HT-29 (cell line): Measurements from ENCODE around the gene XXYLT1. TPM values are rescaled to one million over a fixed set of nuclear protein-coding genes. Genes with fewer than 3 reads are reported as not detected.
A peak's percentile ranks its signal among the peaks of the same experiment; 100 is the strongest.
"Not testable (repeated sequence)": the region's sequence is repeated elsewhere in the genome, so short reads cannot be mapped to it uniquely, and the experiment has no call there.

ENCODE experiments used
- DNase-seq: peaks from one replicate; pipeline ENCODE4 v3.0.0-alpha.2; 2015; ENCODE audit warnings: low spot score
- total RNA-seq: library from RNA; depleted of rRNA; stranded (reverse); fragments of >200 nt; shearing (Covaris generic); gene quantifications from 2 replicates; pipeline ENCODE4 v1.2.3, GENCODE V29; 2014

XXYLT1 gene
- total RNA-seq, 1 experiment from 2014 or later = 23.8 TPM

DNA sequence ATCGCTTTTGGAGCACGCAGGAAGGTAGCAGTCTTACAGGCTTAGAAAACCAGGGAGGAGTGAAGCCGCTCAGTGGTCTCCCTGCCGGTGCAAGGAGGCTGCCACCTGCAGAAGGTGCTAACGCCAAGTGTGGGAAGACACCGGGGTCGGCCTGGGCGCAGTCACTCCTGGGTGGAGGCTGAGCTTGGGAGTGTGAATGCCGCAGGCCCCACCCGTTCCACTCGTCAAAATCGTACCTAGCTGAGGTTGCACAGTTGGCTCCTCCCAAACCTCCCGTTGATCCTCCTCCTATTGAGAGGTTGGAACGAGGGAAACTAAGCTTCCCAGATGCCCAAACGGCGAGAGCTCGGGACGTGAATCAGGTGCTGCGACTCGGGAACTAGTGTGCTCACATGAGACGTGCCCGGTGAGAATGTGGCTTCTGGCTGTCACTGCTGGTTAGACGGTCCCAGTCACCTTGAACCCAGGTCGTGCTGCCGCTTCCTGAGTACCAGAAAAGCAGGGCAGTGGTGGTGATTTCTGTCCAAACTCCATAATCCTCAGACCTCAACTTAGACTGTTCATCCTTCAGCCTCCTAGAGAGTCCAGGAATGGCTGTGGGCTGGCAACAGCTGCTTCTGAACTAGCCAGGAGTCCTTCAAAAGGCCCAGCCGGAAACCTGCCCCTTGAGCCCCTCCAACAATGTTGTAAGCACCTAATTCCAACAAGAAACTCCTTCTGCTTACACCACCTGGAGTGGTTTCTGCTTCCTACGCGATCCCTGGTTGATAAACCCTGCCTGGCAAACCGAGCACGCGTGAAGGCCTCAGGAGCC, 156.0 kb downstream of the XXYLT1 start:
- DNase-seq = no peak

DNA sequence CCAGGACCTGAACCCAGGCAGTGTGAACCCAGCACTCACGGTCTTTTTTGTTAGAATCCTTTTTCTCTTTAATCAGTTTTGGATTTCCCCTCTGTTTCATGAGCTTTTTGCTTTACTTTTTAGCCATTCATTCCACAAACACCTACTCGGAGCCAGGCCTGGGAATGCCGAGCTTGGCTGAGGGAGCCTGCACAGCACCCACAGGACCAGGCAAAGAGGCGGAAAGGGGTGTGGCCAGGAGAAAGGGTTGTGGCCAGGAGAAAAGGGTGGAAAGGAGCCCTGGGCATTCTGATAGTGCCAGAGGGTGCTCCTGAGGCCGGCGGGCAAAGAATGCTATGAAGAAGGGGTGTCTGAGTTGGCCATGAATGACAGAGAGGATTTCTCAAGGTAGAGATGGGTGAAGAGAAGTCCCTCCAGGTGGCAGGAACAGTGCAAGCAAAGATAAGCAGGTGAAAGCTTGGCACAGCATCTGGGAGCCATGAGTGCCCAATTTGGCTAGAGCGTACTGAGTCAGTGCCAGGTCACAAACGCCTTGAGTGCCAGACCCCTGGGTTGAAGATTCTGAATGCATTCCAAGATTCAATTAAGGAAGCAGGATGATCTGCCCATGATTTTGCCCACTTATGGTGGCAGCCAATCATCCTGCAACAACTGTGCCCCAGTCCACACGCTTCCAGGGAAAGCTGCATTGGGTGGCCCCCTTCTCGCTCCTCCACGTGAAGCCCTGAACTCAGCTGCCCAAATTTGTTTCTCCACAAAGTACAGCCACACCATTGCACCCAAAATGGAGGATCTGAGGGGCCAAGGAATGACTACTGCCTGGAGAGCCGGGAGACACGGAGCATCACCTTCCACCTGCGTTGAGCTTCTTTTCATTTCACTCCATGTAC, 157.2 kb downstream of the XXYLT1 start:
- no peak for DNase-seq

DNA sequence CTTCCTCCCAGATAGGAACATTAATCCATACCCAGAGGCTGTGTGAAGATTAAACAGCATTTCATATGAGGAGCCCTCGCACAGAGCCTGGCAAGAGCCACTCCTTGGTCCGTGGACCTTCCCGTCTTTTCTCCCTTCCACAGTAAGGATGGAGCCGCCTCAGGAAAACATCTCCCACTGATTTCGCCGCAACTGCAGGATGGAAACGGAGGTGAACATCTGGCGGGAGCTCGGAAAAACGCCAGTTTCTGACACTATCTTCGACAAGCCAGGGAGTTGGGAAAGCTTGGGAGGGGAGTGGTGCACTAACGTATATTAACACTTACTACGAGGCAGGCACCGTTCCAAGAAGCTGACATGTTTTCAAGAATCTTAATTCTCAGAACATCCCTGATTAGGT, 157.9 kb downstream of the XXYLT1 start:
- no peak for DNase-seq

DNA sequence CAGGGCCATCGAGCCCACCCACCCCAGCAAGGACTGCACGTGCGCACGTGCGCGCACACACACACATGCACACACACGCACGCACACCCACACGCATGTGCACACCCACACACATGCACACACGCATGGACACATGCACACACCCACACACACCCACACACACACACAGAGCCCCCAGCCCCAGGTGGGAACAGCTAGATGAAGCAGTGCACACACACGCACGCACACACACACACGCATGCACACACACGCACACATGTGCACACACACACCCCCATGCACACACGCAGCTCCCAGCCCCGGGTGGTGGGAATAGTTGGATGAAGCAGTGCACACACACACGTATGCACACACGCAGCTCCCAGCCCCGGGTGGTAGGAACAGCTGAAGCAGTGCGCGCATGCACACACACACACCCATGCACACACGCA, 158.6 kb downstream of the XXYLT1 start:
- no peak for DNase-seq

DNA sequence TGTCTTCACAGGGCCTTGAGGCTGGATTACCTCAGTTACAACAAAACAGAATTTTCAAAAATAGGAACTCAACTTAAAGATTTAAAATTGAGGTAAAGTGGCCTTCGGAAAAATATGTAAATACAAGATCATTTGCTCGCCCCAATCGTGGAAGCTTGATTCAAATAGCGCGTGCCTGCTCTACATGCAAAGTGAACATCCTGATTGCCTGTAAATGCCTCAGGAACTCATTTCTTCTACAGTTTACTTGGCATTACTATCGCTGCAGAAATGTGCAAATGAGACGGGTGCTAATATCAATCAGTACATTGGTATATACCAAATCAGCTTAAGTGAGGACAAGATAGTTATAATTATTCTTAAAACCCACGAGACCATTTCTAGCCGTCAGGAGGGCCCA, 159.2 kb downstream of the XXYLT1 start:
- no peak for DNase-seq

DNA sequence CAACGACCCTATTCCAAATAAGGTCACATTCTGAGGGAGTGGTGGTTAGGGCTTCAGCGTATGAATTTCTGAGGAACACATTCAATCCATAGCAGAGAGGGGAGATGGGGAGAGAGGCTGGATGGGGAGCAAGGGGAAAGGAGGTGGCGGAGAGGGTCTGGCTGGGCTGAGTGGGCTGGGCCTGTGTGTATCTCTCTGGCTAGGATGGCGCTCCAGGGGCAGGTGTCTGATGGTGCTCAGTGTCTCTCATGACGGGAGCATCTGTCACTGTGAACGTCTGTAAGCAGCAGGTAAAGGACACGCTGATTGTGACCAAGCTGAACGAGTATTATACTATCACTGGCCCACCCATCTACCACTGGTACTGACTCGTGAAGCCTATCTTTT, 159.6 kb downstream of the XXYLT1 start:
- DNase-seq = no peak

DNA sequence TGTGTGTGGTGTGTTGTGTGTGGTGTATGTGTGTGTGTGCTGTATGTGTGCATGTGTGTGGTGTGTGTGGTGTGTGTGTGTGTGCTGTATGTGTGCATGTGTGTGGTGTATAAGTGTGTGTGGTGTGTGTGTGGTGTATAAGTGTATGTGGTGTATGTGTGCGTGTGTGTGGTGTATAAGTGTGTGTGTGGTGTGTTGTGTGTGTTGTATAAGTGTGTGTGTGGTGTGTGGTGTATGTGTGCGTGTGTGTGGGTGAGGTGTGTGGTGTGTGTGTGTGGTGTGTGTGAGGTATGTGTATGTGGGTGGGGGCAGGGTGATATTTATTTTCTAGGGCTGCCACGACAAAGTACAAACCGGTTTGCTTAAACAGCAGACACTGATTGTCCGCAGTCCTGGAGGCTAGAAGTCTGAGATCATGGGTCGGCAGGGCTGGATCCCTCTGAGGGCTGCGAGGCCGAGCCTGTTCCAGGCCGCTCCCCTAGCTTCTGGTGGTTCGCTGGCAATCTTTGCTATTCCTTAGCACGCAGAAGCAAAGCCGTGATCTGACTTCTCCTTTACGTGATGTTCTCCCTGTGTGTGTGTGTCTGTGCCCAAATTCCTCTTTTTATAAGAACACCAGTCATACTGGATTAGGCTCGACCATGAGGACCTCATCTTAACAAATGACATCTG, 160.2 kb downstream of the XXYLT1 start:
- DNase-seq = no peak

DNA sequence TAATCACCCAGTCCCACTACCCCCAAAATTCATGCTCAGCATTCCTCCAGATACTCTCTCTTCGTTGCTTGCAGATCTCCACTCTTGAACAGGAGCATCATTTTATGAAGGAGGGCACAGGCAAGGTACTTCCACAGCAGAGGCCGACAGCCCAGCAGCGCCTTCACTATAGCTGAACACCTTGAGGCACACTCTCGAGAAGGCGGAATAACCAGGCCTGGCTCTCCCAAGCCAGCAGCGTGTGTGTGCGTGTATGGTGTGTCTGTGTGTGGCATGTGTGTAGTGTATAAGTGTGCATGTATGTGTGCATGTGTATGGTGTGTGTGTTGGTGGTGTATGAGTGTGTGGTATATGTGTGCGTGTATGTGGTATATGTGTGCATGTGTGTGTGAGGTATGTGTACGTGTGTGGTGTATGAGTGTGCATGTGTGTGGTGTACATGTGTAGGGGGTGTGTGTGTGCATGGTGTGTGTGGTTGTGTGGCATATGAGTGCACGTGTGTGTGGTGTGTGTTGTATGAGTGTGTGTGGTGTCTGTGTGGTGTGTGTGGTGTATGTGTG, 161.8 kb downstream of the XXYLT1 start:
- no peak for DNase-seq

DNA sequence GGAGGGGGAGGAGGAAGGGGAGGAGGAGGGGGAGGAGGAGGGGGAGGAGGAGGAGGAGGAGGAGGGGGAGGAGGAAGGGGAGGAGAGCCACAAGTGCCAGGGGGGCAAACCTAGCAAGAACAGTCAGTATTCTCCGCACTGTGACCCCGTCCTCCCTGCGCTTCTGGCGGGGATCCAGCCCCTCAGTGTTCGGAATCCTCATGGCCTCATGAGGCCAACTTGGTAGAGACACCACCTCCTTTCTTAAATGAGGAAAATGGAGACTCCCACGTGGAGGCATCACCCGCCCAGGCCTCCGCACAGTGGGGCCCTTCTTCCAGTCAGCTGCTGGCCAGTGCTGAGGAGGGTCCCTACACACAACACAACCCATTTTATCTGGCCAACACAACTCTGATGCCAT, 163.4 kb downstream of the XXYLT1 start:
- no peak for DNase-seq

DNA sequence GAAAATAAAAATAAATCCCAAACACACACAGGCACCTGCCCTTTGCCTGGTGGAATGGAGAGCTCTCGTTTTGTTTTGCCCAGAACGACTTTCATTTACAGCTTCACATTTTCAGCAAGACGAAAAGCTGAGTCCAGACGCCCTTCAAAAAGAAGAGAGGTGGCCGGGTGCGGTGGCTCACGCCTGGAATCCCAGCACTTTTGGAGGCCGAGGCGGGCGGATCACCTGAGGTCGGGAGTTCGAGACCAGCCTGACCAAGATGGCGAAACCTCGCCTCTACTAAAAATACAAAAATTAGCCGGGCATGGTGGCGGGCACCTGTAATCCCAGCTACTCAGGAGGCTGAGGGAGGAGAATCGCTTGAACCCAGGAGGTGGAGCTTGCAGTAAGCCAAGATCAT, 163.9 kb downstream of the XXYLT1 start:
- not testable (repeated sequence) for DNase-seq

DNA sequence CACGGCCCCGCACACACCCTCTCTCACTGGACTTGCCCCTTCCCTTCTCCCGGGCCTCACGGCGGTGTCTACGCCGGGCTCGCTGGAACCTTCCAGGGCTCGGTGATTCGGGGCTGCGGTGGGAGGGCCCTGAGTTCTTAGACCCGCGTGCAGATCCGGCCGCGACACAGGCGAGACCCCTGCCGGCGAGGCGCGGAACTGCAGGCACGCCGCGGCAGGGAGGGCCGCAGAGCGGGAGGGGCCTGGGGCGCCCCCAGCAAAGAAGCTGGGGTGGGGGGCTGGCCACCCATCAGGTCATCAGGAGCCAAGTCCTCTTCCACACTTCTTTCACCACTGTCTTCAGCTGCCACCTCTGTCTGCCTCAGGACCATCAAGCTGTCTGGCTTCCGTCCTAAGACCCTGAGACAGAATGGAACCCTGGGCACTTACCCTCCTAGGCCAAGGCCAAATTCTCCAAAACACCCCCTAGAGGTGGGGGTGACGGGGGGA, 164.5 kb downstream of the XXYLT1 start:
- DNase-seq = peak; percentile 63

DNA sequence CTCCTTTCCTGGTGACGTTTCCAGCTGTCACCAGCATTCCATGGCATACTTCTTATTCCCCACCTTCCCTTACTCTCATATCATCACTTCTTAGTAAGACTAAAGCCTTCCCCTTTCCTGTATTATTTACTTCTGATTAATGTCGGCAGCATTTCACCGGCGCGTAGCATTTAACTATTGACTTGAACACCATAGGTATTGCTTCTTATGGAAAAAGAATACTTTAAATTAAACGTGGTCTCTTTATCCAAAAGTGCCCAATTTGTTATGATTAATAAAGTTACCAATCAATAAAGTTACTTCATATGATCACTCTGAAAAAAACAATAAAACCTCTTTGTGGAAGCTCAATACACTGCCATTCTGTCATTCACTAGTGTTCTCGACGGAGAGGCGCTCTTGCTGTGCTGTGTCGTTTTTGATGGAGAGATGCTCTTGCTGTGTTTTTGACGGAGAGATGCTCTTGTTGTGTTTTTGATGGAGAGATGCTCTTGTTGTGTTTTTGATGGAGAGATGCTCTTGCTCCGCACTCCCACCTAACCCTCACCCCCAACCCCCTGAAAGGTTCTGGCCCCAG, 165.0 kb downstream of the XXYLT1 start:
- DNase-seq = no peak

DNA sequence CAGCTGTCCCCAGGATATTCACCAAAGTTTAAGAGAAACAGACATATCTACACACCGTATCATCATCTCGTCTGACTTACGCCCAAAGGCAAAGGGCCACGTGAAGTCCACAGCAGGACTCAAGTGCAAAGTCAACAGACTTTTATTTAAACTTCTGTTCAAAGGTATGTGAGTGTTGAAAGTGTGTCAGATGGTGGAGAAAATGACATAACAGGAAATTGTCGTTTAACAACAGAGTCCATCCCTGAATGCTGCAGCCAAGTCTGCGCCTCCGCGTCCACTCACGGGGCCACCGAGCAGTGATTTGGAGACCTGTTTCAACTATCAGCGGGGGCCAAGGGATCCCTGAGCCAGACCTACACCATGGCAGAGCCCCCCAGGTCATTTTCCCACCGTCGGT, 165.6 kb downstream of the XXYLT1 start:
- DNase-seq = no peak

DNA sequence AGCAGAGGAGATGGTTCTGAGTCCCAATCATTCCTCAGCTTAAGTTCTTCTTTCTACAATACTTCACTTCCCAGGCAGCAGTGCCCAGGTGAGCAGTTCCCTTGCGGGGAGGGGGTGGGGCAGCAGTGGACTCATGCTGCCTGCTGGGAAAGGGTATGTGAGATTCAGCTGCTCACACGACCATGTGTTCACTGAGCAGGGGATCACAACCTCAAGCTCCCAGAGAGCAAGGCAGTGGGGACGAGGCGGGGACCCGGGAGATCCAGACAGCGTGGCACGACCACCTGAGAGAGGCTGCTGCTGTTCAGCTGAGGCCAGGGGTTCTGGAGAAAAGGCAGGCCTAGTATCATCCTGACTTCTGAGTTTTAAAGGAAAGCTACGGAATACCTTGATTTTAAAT, 166.6 kb downstream of the XXYLT1 start:
- DNase-seq = no peak

DNA sequence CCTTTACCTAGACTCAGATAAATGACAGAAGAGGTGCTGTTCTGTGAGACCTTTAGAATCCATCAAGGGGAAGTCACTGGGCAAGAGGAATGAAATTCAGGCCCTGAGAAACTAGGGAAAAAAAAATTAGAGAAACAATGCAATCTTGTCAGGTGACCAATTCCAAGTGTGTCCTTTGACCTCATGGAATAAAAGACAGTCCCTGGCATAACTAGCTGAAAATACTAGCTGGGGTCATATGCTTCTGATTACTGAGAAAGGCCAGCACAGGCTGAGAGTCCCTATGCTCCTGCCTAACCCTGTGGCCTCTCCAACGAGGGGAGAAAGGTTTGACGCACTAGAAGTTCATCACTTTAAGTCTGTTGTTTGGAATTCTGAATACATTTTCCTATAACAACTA, 167.3 kb downstream of the XXYLT1 start:
- no peak for DNase-seq

DNA sequence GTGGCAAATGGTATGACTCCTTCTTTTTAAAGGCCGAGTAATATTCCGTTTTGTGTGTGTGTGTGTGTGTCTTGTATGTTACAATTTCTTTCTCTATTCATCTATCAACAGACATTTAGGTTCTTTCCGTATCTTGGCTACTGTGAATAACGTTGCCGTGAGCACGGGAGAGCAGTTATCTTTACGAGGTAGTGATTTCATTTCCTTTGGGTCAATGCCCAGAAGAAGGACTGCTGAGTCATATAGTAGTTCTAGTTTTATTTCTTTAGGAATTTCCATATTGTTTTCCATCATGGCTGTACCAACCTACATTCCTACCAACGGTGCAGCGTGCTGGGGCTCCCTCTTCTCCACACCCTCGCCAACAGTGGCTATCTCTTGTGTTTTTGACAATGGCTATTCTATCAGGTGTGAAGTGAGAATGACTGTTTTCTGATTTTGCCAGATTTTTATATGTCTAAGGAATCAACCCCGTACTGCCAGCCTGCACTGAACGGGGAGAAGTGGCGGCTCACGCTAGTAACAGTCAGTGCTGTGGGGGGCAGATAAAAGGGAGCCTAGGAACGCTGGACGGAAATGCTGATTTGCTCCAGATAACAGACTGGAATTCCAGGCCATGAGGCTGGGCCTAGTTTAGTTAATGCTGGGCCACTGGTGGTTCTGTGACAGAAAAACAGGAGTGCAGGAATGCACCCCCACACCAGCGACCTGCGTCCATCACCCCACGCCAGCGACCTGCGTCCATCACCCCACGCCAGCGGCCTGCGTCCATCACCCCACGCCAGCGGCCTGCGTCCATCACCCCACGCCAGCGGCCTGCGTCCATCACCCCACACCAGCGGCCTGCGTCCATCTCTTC, 168.1 kb downstream of the XXYLT1 start:
- DNase-seq = peak; percentile 91

DNA sequence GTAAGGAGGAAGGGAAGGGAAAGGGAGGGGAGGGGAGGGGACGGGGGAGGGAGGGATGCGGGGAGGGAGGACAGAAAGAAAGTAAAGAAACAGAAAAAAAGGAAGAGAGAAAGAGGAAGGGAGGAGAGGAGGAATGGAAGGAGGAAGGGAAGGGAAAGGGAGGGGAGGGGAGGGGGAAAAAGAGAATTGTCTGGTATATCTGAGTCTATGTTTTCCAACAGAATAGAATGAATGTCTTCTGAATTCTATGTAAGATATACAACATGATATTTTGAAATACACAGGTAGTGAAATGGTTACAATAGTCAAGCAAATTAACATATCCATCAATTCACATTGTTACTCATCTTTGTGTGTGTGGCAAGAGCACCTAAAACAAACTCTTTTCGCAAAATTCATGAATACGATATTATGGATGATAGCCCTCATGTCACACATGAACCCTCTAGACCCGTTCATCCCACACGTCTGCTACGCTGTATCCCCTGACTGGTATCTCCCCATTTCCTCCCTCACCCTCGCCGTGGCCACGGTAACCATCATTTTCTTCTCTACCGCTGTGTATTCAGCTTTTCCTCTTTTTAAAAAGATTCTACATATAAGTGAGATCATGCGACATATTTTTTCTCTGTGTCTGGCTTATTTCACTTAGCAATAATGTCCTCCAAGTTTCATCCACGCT, 168.9 kb downstream of the XXYLT1 start:
- DNase-seq = no peak

DNA sequence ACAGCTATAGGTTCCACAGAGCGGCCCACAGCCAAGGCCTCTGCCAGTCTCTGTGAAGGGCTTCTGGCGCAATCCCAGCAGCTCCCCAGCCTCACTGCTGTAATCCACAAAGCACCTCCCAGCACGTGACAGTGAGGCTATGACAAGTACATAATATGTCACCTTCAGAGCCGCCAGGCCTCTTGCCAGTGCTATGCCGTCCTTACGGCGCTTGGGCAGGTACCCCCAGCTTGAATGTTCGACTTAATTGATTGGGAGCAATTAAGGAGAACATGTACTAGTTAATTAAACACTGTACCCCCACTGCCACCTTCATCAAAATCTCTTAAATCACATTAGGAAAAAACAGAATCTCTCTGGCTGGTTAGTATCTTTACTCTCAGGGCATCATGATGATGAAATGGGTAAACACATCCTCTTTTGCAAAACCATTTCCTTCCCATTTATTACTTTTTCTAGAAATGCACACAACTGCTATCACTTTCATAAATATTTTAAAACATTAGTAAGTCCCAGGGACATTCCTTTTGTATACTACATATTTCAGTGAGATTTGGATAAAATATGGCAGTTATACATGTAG, 169.9 kb downstream of the XXYLT1 start:
- no peak for DNase-seq
